GM21529 (cell line): ENCODE data around the gene SPPL2A.
"Not testable (repeated sequence)": the region's sequence is repeated elsewhere in the genome, so short reads cannot be mapped to it uniquely, and the experiment has no call there.

Experiments
- ATAC-seq: cut with Tn5 transposase; IDR thresholded peaks from one replicate; pipeline ENCODE4 v1.9.1; 2021; ENCODE audit not compliant: unreplicated experiment

The SPPL2A gene

GRCh38 chr15:50773389-50773788 lies 7.9 kb upstream of the SPPL2A start:
- ATAC-seq: no peak

GRCh38 chr15:50767332-50767861 lies 1.9 kb upstream of the SPPL2A start:
- ATAC-seq: no peak

- ATAC-seq: peak; percentile 2
Observed at GRCh38 chr15:50764461-50765194, 878 bp downstream of the SPPL2A start.

DNA sequence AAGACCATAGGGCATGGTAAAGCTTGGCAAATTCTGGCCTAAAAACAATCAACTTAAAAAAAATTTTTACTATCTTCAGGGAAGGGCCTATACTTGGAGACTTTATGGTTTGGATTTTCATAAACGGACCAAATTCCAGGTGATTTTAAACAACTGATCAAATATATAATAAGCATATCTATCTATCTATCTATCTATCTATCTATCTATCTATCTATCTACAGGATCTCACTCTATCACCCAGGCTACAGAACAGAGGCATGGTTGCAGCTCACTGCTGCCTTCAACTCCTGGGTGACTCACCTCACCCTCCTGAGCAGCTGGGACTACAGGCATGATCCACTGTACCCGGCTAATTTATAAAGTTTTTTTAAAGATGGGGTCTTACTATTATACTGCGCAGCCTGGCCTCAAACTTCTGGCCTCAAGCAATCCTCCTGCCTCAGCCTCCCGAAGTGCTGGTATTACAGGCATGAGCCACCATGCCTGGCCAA lies 6.7 kb downstream of the SPPL2A start:
- ATAC-seq: no peak

DNA sequence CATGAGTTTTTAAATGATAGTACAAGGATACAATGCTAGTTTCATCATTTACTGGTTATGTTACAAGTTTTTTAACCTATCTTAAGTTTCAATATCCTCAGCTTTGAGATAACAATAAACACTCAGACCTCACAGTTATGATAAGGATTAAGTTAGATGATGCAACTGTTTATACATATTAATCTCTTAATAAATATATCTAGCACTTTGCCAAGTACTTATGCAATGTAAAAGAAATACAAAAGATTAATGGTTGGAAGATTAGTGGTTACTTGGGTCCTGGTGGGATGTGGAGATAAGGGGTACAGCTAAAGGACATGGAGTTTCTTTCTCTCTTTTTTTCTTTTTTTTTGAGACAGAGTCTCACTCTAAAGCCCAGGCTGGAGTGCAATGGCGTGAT lies 12.0 kb downstream of the SPPL2A start:
- no peak for ATAC-seq

GRCh38 chr15:50751394-50751793 lies 14.1 kb downstream of the SPPL2A start:
- ATAC-seq: no peak

- ATAC-seq: no peak
Observed at GRCh38 chr15:50750227-50750705, 15.2 kb downstream of the SPPL2A start.

- no peak for ATAC-seq
Observed at GRCh38 chr15:50747523-50747922, 18.0 kb downstream of the SPPL2A start.

DNA sequence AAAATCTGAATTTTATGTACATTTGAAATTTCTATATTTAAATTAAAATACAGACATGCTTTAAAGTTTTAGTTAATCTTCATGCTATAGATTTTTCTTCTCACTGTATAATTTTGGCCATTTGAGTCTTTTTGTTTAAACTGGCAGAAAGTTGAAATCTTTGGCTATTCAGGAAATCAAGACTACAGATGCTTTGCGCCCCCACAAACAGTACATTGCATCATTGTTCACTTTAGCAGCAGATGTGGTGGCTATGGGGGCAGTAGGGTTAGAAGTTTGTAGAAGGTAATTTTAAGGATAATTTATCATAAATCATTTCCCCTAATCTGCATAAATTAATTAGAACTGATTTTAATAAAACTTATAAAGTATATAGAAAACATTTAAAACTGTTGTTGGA lies 20.9 kb downstream of the SPPL2A start:
- no peak for ATAC-seq

DNA sequence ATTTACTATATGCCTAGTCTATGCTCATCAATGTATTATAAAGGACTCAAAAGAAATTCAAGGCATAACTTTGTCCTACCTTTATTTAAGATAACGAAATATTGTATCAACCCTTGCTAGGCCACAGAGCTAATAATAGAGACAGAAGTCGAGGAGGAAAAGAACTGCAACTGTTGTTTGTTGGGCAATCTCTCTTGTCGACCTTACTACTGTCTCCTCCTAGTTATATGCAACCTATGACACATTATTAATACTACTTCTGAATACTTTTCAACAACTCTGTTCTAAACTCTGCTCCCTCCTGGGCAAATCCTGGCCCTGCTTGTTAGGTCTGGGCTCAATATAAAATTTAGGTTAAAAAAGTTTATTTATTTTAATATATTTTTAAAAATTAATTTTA lies 24.6 kb downstream of the SPPL2A start:
- no peak for ATAC-seq

DNA sequence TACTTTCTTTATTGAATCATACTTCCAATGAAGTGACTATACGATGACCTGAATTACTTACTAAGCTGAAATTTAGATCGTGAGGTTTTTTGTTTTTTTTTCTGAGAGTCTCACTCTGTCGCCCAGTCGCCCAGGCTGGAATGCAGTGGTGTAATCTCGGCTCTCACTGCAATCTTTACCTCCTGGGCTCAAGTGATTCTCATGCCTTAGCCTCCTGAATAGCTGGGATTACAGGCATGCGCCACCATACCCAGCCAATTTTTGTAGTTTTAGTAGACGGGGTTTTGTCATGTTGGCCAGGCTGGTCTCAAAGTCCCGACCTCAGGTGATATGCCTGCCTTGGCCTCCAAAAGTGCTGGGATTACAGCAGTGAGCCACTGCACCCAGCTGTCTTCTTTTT lies 28.7 kb downstream of the SPPL2A start:
- no peak for ATAC-seq

DNA sequence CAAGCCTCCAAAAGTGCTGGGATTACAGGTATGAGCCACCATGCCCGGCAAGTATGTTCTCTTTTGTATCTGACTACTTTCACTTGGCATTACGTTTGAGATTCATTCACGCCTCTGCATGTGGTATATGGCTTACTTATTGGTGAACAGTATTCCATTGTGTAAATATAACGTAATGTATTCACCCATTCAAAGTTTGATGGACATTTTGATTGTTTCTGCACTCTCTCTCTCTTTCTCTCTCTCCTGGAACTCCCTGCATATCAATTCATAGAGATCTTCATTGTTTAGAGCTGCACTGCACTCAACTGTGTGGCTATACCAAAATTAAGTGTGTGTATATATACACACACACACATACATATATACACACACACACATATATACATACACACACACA lies 30.4 kb downstream of the SPPL2A start:
- no peak for ATAC-seq

- ATAC-seq: no peak
Observed at GRCh38 chr15:50726315-50726714, 39.2 kb downstream of the SPPL2A start.

DNA sequence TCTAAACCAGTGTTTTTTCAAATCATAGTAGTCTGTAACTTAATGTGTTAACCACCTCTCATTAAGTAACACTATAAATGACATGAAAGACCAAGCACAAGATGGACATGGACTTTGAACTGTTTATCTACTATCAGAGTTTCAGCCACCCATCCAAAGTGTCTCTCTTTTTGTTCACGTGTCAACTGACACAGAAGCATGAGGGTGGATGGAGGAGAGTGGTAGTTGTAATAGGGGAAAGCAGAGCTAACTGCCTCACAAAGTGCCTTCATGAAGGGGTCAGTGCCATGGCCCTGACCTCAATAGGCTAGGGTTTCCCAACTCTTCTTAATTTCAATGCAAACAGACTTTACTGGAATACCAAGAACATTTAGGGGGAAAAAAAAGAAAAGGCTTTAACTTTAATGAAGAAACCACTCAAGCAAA lies 46.8 kb downstream of the SPPL2A start:
- ATAC-seq: no peak

DNA sequence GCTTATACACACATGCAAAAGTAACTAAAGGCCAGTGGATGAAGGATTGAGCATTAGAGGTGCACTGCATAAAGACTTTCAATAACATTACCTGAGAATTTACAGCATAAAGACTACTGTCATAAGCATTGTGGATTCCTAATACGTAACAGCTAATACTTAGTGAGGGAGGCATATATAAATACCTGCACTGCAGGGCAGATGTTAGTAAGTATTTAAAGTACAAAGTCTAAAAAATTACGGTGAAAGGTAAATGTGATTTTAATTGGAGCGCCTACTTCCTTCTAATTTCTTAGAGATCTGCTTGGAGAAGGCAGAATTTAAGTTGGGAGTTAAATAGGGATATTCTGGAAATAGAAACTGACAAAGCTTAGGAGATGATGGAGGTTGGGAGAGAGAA lies 53.5 kb downstream of the SPPL2A start:
- no peak for ATAC-seq

DNA sequence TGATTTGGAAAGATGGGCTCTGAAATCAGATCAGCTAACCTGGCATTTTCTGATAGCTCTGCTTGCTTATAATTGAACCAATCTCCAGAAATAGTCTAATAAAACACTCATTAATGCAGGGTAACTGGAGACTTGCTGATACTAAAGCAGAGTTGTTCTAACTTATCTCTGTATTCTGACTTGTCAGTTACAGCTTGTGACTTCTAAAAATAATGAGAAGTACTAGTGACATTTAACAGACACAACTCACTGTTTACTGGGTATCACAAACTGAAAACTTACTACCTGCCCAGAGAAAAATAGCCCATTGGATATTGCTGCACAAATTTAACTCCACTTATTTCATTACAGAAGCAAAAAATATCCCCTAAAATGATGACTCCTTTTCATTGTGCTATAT lies 54.9 kb downstream of the SPPL2A start:
- ATAC-seq: no peak

DNA sequence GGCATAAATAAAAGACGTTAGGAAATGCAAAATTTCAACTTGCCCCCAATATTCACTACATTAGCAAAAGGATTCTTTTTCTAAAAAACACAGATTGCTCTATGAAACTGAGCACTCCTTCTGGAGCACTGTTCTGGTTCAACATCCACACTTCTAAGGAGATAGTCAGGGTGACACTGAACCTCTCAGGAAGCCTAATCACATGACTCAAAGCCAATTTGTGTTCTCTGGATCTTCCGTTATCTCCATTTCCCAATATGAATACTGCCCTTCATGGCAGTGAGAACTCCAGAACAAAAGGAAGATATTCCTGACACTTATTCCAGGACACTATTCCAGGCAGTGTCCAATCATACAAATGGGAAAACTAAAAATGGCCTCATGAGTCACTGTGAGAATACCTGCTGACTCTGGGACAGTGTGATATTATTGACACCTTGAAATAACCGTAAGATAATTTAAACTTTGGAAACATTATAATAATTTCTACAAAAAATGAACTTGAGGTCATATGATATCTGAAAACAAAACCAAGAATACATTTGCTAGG lies 57.6 kb downstream of the SPPL2A start:
- ATAC-seq: no peak

DNA sequence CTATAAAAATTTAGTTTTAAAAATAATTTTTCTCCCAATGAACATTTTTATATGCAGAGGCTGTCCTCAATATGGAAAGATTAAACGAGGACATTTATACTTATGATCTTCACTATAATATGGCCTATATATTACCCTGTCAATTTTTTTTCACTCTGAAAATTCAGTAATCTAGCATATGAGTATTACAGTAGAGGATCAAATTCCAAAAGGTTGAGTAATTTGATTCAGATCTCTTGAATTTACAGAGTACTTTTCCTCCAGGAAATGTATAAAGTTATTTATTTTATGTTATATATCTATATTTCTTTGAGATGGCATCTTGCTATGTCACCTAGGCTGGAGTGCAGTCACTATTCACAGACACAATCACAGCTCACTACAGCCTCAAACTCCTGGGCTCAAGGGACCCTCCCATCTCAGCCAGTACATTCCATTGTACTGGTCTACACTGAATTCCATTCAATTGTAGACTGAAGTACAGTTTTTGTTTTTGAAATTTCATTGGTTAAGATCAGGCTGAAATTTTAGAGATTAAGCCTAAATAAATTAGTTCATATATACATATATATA lies 62.7 kb downstream of the SPPL2A start:
- ATAC-seq: no peak

- no peak for ATAC-seq
Observed at GRCh38 chr15:50698101-50698500, 67.4 kb downstream of the SPPL2A start.

- no peak for ATAC-seq
Observed at GRCh38 chr15:50697109-50697797, 68.3 kb downstream of the SPPL2A start.

DNA sequence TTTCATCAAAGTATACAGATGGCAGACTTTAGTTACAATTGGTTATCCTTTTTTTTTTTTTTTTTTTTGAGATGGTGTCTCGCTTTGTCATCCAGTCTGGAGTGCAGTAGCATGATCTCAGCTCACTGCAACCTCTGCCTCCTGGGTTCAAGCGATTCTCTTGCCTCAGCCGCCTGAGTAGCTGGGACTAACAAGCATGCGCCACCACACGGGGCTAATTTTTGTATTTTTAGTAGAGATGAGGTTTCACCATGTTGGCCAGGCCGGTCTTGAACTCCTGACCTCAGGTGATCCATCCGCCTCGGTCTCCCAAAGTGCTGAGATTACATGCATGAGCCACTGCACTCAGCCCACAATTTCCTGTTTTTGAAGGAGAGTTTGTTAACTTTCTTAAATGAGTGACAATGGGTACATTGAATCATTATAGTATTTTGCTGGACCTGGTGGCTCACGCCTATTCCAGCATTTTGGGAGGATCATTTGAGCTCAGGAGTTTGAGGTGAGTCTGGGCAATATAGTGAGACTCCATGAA lies 70.8 kb downstream of the SPPL2A start:
- not testable (repeated sequence) for ATAC-seq
